DOHH2 (cell line): ENCODE data around the gene LAMA3.

Experiments used
- H3F3A ChIP-seq: fragments of 200-600 bp; sonication (generic), shearing (Covaris generic); 2 replicates; pipeline ENCODE4 v1.6.0; 2016; ENCODE audit warnings: antibody characterized with exemption, mild to moderate bottlenecking; ENCODE audit not compliant: control insufficient read depth, insufficient read depth
- H3K27ac ChIP-seq: fragments of 200-600 bp; sonication (generic); 2 replicates; pipeline ENCODE4 v1.5.1; 2014; ENCODE audit warnings: low read depth, mild to moderate bottlenecking, low read length, moderate library complexity
- H3K27me3 ChIP-seq: fragments of 200-600 bp; sonication (generic); 2 replicates; pipeline ENCODE4 v1.6.1; 2014; ENCODE audit warnings: mild to moderate bottlenecking, low read length, mixed read lengths; ENCODE audit not compliant: control insufficient read depth
- H3K36me3 ChIP-seq: fragments of 200-600 bp; sonication (generic); 2 replicates; pipeline ENCODE4 v1.6.1; 2014; ENCODE audit warnings: mild to moderate bottlenecking, low read length, moderate library complexity, mixed read lengths; ENCODE audit not compliant: control insufficient read depth
- H3K4me1 ChIP-seq: fragments of 200-600 bp; sonication (generic); 2 replicates; pipeline ENCODE4 v1.6.1; 2014; ENCODE audit warnings: mild to moderate bottlenecking, low read length, mixed read lengths; ENCODE audit not compliant: control insufficient read depth
- H3K4me2 ChIP-seq: fragments of 200-600 bp; sonication (generic); 2 replicates; pipeline ENCODE4 v1.6.0; 2014; ENCODE audit warnings: mild to moderate bottlenecking, low read length, moderate library complexity
- H3K4me3 ChIP-seq: fragments of 200-600 bp; sonication (generic); 2 replicates; pipeline ENCODE4 v1.5.1; 2014; ENCODE audit warnings: mild to moderate bottlenecking, low read length, mixed read lengths
- H3K79me2 ChIP-seq: fragments of 200-600 bp; sonication (generic); 2 replicates; pipeline ENCODE4 v1.6.1; 2014; ENCODE audit warnings: mild to moderate bottlenecking, low read length, mixed read lengths; ENCODE audit not compliant: control insufficient read depth
- H3K9me2 ChIP-seq: fragments of 200-600 bp; sonication (generic); replicated peaks from 2 replicates; pipeline ENCODE4 v1.6.1; 2014; ENCODE audit warnings: mild to moderate bottlenecking, low read length, mixed read lengths; ENCODE audit not compliant: control insufficient read depth
- H3K9me3 ChIP-seq: fragments of 200-600 bp; sonication (generic); 2 replicates; pipeline ENCODE4 v1.6.1; 2014; ENCODE audit warnings: antibody characterized with exemption, low read length, mixed read lengths; ENCODE audit not compliant: control insufficient read depth, insufficient read depth
- H4K20me1 ChIP-seq: fragments of 200-600 bp; sonication (generic); 2 replicates; pipeline ENCODE4 v1.6.0; 2014; ENCODE audit warnings: low read depth, mild to moderate bottlenecking, antibody characterized with exemption, low read length, moderate library complexity; ENCODE audit not compliant: control insufficient read depth, insufficient read depth
- CTCF ChIP-seq: fragments of 200-600 bp; sonication (generic); IDR thresholded peaks from one replicate; pipeline ENCODE4 v1.5.1; 2014; ENCODE audit warnings: antibody characterized with exemption, mild to moderate bottlenecking, low read depth, low read length; ENCODE audit not compliant: poor library complexity, severe bottlenecking
- EZH2phosphoT487 ChIP-seq: fragments of 200-600 bp; sonication (generic); IDR thresholded peaks from 2 replicates; pipeline ENCODE4 v1.6.1; 2017; ENCODE audit warnings: borderline replicate concordance, mild to moderate bottlenecking, antibody characterized with exemption, low read length, moderate library complexity, mixed read lengths

The LAMA3 gene

GRCh38 chr18:23850215-23850614 lies 161.0 kb downstream of the LAMA3 start:
- Histone ChIP-seq H3K4me1 (peaks cover 7% of the 10 kb centered on the region), H3K9me3 (no peaks in the 10 kb centered on the region), H3K79me2 (no peaks in the 10 kb centered on the region), H3K36me3 (no peaks in the 10 kb centered on the region), H3K4me3 (no peak overlapping the region), H3F3A (no peaks in the 10 kb centered on the region), H3K4me2 (no peak overlapping the region), H4K20me1 (no peaks in the 10 kb centered on the region), H3K27ac (no peak overlapping the region), H3K27me3 (no peaks in the 10 kb centered on the region), H3K9me2 (no peaks in the 10 kb centered on the region)
- TF ChIP-seq CTCF (no peak), EZH2phosphoT487 (no peak)

GRCh38 chr18:23851470-23852002 lies 162.3 kb downstream of the LAMA3 start:
- Histone ChIP-seq H3K27me3 (no peaks in the 10 kb centered on the region), H3K4me1 (peaks cover 7% of the 10 kb centered on the region), H3K79me2 (no peaks in the 10 kb centered on the region), H4K20me1 (no peaks in the 10 kb centered on the region), H3K27ac (no peak overlapping the region), H3K9me2 (no peaks in the 10 kb centered on the region), H3F3A (no peaks in the 10 kb centered on the region), H3K36me3 (no peaks in the 10 kb centered on the region), H3K9me3 (no peaks in the 10 kb centered on the region), H3K4me3 (no peak overlapping the region), H3K4me2 (no peak overlapping the region)
- TF ChIP-seq EZH2phosphoT487 (no peak), CTCF (no peak)

- H3K27me3 ChIP-seq: no peaks in the 10 kb centered on the region
- peaks cover 7% of the 10 kb centered on the region for H3K4me1 ChIP-seq
- H3K9me2 ChIP-seq: no peaks in the 10 kb centered on the region
- H3K9me3 ChIP-seq: no peaks in the 10 kb centered on the region
- no peaks in the 10 kb centered on the region for H3K79me2 ChIP-seq
- no peak overlapping the region for H3K27ac ChIP-seq
- no peak overlapping the region for H3K4me2 ChIP-seq
- H3K4me3 ChIP-seq: no peak overlapping the region
- H3K36me3 ChIP-seq: no peaks in the 10 kb centered on the region
- no peaks in the 10 kb centered on the region for H4K20me1 ChIP-seq
- no peaks in the 10 kb centered on the region for H3F3A ChIP-seq
- TF ChIP-seq EZH2phosphoT487 (no peak), CTCF (no peak)
Observed at GRCh38 chr18:23852236-23853045, 163.2 kb downstream of the LAMA3 start.
